HepG2 (cell line): ENCODE results near the gene NPB. TPM values are rescaled to one million over a fixed set of nuclear protein-coding genes. Genes with fewer than 3 reads are reported as not detected.

Source experiments
- BATF2 ChIP-seq: sonication (generic); formaldehyde crosslinking; IDR thresholded peaks from 2 replicates; pipeline ENCODE4 v1.8.0; 2022; ENCODE audit warnings: mild to moderate bottlenecking, missing genetic modification reagents, moderate library complexity
- ELF3 ChIP-seq: IDR thresholded peaks from 2 replicates; pipeline ENCODE4 v1.6.1; 2016; ENCODE audit warnings: missing genetic modification reagents, missing compliant biosample characterization
- GATA4 ChIP-seq: sonication (generic); IDR thresholded peaks from 2 replicates; pipeline ENCODE4 v1.6.1; 2016; ENCODE audit warnings: antibody characterized with exemption, low read depth, borderline replicate concordance
- GPN1 ChIP-seq: sonication (generic); formaldehyde crosslinking; IDR thresholded peaks from 2 replicates; pipeline ENCODE4 v1.5.1; 2020; ENCODE audit warnings: missing genetic modification reagents, borderline replicate concordance
- HIVEP1 ChIP-seq: sonication (generic); formaldehyde crosslinking; IDR thresholded peaks from 2 replicates; pipeline ENCODE4 v1.4.0; 2020; ENCODE audit warnings: mild to moderate bottlenecking, missing genetic modification reagents
- KDM5B ChIP-seq: sonication (generic); formaldehyde crosslinking; IDR thresholded peaks from 2 replicates; pipeline ENCODE4 v1.4.0; 2020; ENCODE audit warnings: missing genetic modification reagents, mild to moderate bottlenecking, borderline replicate concordance
- MAFG ChIP-seq: sonication (generic); formaldehyde crosslinking; IDR thresholded peaks from 2 replicates; pipeline ENCODE4 v1.5.1; 2020; ENCODE audit warnings: mild to moderate bottlenecking, missing genetic modification reagents
- MXD4 ChIP-seq: IDR thresholded peaks from 2 replicates; pipeline ENCODE4 v1.6.1; 2016; ENCODE audit warnings: mild to moderate bottlenecking, missing biosample characterization, missing genetic modification reagents
- MXI1 ChIP-seq: IDR thresholded peaks from 3 replicates; pipeline ENCODE4 v1.6.1; 2012; ENCODE audit warnings: low read depth, low read length, inconsistent platforms, borderline replicate concordance
- NFIC ChIP-seq: IDR thresholded peaks from 2 replicates; pipeline ENCODE4 v1.6.1; 2012; ENCODE audit warnings: mild to moderate bottlenecking, low read length, inconsistent platforms
- PAF1 ChIP-seq: IDR thresholded peaks from 2 replicates; pipeline ENCODE4 v1.6.1; 2016; ENCODE audit warnings: missing genetic modification reagents, missing compliant biosample characterization
- RAD51 ChIP-seq: fragments of 450-650 bp; IDR thresholded peaks from 2 replicates; pipeline ENCODE4 v1.6.1; 2016; ENCODE audit warnings: borderline replicate concordance
- RBAK ChIP-seq: sonication (generic); formaldehyde crosslinking; IDR thresholded peaks from 2 replicates; pipeline ENCODE4 v1.5.1; 2020; ENCODE audit warnings: mild to moderate bottlenecking, missing genetic modification reagents
- RBFOX2 ChIP-seq: fragments of 200-400 bp; formaldehyde crosslinking; IDR thresholded peaks from 2 replicates; pipeline ENCODE4 v1.6.1; 2017; ENCODE audit warnings: low read depth, mild to moderate bottlenecking, low read length
- RCOR2 ChIP-seq: IDR thresholded peaks from 2 replicates; pipeline ENCODE4 v1.6.1; 2016; ENCODE audit warnings: missing biosample characterization, missing genetic modification reagents
- SCMH1 ChIP-seq: sonication (generic); formaldehyde crosslinking; IDR thresholded peaks from 2 replicates; pipeline ENCODE4 v1.9.0; 2021; ENCODE audit warnings: missing genetic modification reagents, mild to moderate bottlenecking, borderline replicate concordance
- SRY ChIP-seq: sonication (generic); formaldehyde crosslinking; IDR thresholded peaks from 2 replicates; pipeline ENCODE4 v1.8.0; 2022; ENCODE audit warnings: mild to moderate bottlenecking, missing genetic modification reagents
- TARDBP ChIP-seq: sonication (generic); formaldehyde crosslinking; IDR thresholded peaks from 2 replicates; pipeline ENCODE4 v1.8.0; 2022; ENCODE audit warnings: mild to moderate bottlenecking, missing genetic modification reagents
- TP53 ChIP-seq: sonication (generic); formaldehyde crosslinking; conservative IDR thresholded peaks from 2 replicates; pipeline ENCODE4 v1.4.0; 2020; ENCODE audit warnings: missing genetic modification reagents
- ZBTB38 ChIP-seq: sonication (generic); formaldehyde crosslinking; IDR thresholded peaks from 2 replicates; pipeline ENCODE4 v1.5.1; 2020; ENCODE audit warnings: mild to moderate bottlenecking, missing genetic modification reagents
- ZBTB8A ChIP-seq: sonication (generic); formaldehyde crosslinking; IDR thresholded peaks from 2 replicates; pipeline ENCODE4 v1.4.0; 2020; ENCODE audit warnings: mild to moderate bottlenecking, low read depth, missing genetic modification reagents, borderline replicate concordance
- ZIK1 ChIP-seq: sonication (generic); formaldehyde crosslinking; IDR thresholded peaks from 2 replicates; pipeline ENCODE4 v1.5.0; 2020; ENCODE audit warnings: mild to moderate bottlenecking, low read depth, missing genetic modification reagents, borderline replicate concordance
- ZNF329 ChIP-seq: sonication (generic); formaldehyde crosslinking; IDR thresholded peaks from 2 replicates; pipeline ENCODE4 v1.9.0; 2021; ENCODE audit warnings: low read depth, mild to moderate bottlenecking, missing genetic modification reagents
- ZNF563 ChIP-seq: sonication (generic); formaldehyde crosslinking; IDR thresholded peaks from 2 replicates; pipeline ENCODE4 v1.8.0; 2022; ENCODE audit warnings: mild to moderate bottlenecking, moderate library complexity, missing genetic modification reagents
- ZNF761 ChIP-seq: sonication (generic); formaldehyde crosslinking; conservative IDR thresholded peaks from 2 replicates; pipeline ENCODE4 v1.4.0; 2020; ENCODE audit warnings: mild to moderate bottlenecking, missing genetic modification reagents
- ZNF777 ChIP-seq: sonication (generic); formaldehyde crosslinking; IDR thresholded peaks from 2 replicates; pipeline ENCODE4 v1.4.0; 2020; ENCODE audit warnings: missing genetic modification reagents
- polyA plus RNA-seq, 8 experiments: library from polyadenylated mRNA; depleted of rRNA in 3 of 8; stranded (reverse) in 7 of 8; unstranded in 1 of 8; fragments of >200 nt; fragmentation: Illumina TruSeq in 4 of 8; extraction: Trizol in 4 of 8; gene quantifications; 2 replicates each; pipeline versions ENCODE4 v1.2.1 to v1.2.3, GENCODE V29; 2011 to 2016; ENCODE audit warnings: low read depth in 4 of 8, missing spikeins in 1 of 8, mixed read lengths in 1 of 8; ENCODE audit not compliant: insufficient read depth in 1 of 8
- total RNA-seq, 5 experiments: library from RNA; depleted of rRNA; stranded (reverse); fragments of >200 nt; fragmentation: Illumina TruSeq; extraction: Trizol; gene quantifications; 2 replicates each; pipeline ENCODE4 v1.2.3, GENCODE V29; 2016; ENCODE audit warnings: low read depth in 1 of 5
- TF ChIP-seq, protein P1 (sequence below): IDR thresholded peaks from 2 replicates; pipeline ENCODE4 v1.6.1; 2016
- TF ChIP-seq, protein P2 (sequence below): sonication (generic); formaldehyde crosslinking; conservative IDR thresholded peaks from 2 replicates; pipeline ENCODE4 v1.8.1; 2023; ENCODE audit warnings: missing genetic modification reagents

The NPB gene
- total and polyA plus RNA-seq, 2 of the 13 experiments (the other 11 are each of a cell fraction or from before 2014, with no cell fraction given), result 0.11 to 0.93 TPM

DNA sequence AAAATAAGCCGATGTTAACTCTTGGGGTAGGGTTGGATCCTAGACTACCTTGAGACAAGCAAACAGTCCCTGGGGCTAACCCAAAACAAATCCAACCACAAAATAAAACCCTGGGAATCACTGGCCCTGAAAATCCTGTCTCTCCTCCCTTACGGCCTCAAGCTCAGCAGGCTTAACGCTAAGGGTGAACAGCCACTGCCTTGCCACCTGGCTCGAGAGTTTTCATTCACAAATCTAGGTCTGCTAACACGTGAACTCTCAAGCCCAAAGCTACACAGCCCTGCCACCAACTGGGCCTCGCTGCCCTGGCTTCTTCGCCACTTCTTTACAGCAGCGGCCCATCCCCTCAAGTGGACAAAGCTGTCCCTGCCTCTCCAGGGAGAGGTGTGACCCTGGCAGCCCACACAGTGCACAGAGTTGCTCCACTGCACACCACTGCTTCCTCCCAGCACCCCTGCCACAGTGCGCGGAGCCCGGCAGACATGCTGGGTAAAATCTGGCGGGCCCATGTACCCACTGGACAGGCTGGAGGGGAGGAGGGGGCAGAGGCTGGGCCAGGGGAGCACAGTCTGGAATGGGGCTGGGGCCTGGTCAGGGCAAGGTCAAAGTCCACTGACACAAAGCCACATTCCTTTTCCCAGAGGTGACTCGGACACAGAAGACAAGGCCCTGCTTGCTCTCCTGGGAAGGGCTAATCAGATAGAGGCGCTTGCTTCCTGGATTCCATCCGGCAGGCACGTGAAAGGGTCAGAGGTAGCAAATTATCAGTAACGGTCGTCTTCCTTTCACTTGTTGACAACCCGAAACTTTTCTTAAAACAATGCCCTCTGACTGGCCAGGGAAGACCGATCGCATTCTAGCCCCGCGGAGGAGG, 8.2 kb downstream of the NPB start (continued):
- TF ChIP-seq SRY (no peak), GPN1 (CRISPR knock-in tag) (no peak), TARDBP (CRISPR knock-in tag) (peak; percentile 96), RAD51 (no peak), KDM5B (CRISPR knock-in tag) (peak; percentile 57), ZBTB38 (CRISPR knock-in tag) (no peak), TP53 (CRISPR knock-in tag) (no peak; the same call in 1 of the 2 replicates), SCMH1 (CRISPR knock-in tag) (no peak), RBFOX2 (peak; percentile 9), HIVEP1 (CRISPR knock-in tag) (peak; percentile 87), ZIK1 (CRISPR knock-in tag) (peak; percentile 67; the same call in 1 of the 2 replicates), ZNF329 (CRISPR knock-in tag) (no peak), ZBTB8A (peak; percentile 69; the same call in 1 of the 2 replicates), NFIC (no peak; the same call in 1 of the 2 replicates), ELF3 (CRISPR knock-in tag) (peak; percentile 93), MXD4 (CRISPR knock-in tag) (peak; percentile 90), ZNF563 (CRISPR knock-in tag) (no peak; the same call in 1 of the 2 replicates), RBAK (CRISPR knock-in tag) (no peak; the same call in 1 of the 2 replicates), BATF2 (peak; percentile 78; the same call in 1 of the 2 replicates), MXI1 (peak; percentile 85; the same call in 2 of the 3 replicates), PAF1 (peak; percentile 93), ZNF761 (0 out of 2 replicates have a peak, but pooled peaks have one; percentile 30), ZNF777 (0 out of 2 replicates have a peak, but pooled peaks have one; percentile 29), MAFG (CRISPR knock-in tag) (no peak), RCOR2 (CRISPR knock-in tag) (peak; percentile 81; the same call in 1 of the 2 replicates), GATA4 (peak; percentile 84; the same call in 1 of the 2 replicates)
- TF ChIP-seq, protein P1, sequence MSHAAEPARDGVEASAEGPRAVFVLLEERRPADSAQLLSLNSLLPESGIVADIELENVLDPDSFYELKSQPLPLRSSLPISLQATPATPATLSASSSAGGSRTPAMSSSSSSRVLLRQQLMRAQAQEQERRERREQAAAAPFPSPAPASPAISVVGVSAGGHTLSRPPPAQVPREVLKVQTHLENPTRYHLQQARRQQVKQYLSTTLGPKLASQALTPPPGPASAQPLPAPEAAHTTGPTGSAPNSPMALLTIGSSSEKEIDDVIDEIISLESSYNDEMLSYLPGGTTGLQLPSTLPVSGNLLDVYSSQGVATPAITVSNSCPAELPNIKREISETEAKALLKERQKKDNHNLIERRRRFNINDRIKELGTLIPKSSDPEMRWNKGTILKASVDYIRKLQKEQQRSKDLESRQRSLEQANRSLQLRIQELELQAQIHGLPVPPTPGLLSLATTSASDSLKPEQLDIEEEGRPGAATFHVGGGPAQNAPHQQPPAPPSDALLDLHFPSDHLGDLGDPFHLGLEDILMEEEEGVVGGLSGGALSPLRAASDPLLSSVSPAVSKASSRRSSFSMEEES (CRISPR knock-in tag), result peak; percentile 88
- TF ChIP-seq, protein P2, sequence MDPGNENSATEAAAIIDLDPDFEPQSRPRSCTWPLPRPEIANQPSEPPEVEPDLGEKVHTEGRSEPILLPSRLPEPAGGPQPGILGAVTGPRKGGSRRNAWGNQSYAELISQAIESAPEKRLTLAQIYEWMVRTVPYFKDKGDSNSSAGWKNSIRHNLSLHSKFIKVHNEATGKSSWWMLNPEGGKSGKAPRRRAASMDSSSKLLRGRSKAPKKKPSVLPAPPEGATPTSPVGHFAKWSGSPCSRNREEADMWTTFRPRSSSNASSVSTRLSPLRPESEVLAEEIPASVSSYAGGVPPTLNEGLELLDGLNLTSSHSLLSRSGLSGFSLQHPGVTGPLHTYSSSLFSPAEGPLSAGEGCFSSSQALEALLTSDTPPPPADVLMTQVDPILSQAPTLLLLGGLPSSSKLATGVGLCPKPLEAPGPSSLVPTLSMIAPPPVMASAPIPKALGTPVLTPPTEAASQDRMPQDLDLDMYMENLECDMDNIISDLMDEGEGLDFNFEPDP (CRISPR knock-in tag), result 0 out of 2 replicates have a peak, but pooled peaks have one; percentile 93
